ENCODE measurements around the gene ALDH4A1. TPM values are rescaled to one million over a fixed set of nuclear protein-coding genes. Genes with fewer than 3 reads are reported as not detected.

The ALDH4A1 gene
- total and polyA plus RNA-seq, 10 of the 15 experiments (the other 5 are each of a cell fraction or from before 2014, with no cell fraction given), result 0.06 to 25.5 (median 13.0) TPM

DNA sequence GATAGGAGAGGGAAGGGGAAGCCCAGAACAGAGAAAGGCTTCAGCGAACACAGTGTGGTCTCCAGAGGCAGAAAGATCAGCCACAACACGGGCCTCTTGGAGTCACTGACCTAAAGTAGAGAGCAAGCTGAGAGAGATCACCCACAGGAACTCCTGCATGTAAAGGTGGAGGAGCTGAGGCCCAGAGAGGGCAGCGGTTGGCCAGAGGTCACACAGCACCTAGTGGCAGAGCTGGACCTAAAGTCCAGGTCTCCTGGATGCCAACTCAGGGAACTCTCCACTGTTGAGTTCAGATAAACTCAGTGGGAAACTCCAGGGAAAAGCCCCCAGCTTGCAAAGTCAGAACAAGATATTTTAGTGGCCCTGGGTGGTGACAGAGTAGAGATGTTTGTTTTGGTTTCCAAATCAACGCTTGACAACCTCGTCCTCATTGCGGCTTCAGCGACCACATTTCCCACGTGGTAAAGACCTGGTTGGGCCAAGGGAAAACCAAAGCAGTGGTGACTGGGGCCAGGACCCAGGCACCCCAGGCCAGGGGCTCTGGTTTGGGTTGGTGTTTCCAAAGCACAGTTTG lies 49.5 kb upstream of the ALDH4A1 start:
- CTCF ChIA-PET, result interaction anchor here (1.1 to 11.6 kb wide), 6 partner anchors 14 to 45 kb away, joined by 4 to 117 read pairs (median 28); no protein-coding TSS in a partner anchor
- H2AFZ ChIP-seq (ENCODE audit: control insufficient read depth, low read depth, low read length), result peak overlapping the region; percentile 5; the same call in 1 of the 2 replicates
- in situ Hi-C loops (cut with MboI), result no loop called here
- peaks cover 63% of the 10 kb centered on the region for H3K4me1 ChIP-seq (ENCODE audit: control insufficient read depth, insufficient read depth, low read length)
- peak overlapping the region; percentile 73 for H3K4me3 ChIP-seq
- H4K20me1 ChIP-seq (ENCODE audit: control insufficient read depth, insufficient read depth), result 0 out of 2 replicates have a peak, but pooled peaks cover 2% of the 10 kb centered on the region
- BruUV-seq (replicated peaks), result no TSS peak
- H3K79me2 ChIP-seq (ENCODE audit: control insufficient read depth, insufficient read depth, low read length), result peaks cover 63% of the 10 kb centered on the region
- under 1% methylated on average over 8 of the region's 8 CpGs for WGBS (ENCODE audit: insufficient coverage, insufficient replicate concordance, low lambda C conversion rate, missing lambda C conversion rate)
- intact Hi-C loops (cut with micrococcal nuclease; ENCODE audit: unreplicated experiment), result loop anchor here (1.0 to 10.0 kb wide), 3 partner anchors 26 to 253 kb away; no protein-coding TSS in a partner anchor
- H3K27me3 ChIP-seq (replicated peaks in 1 of 2; ENCODE audit: control insufficient read depth in 2 of 2, insufficient read depth in 2 of 2, low read length in 1 of 2), result no peaks in the 10 kb centered on the region
- peak; percentile 63 for ATAC-seq
- H3K9ac ChIP-seq (ENCODE audit: control insufficient read depth, insufficient read depth, low read length), result peak overlapping the region; percentile 88
- H3K36me3 ChIP-seq (ENCODE audit: control insufficient read depth in 2 of 2, insufficient read depth in 2 of 2, low read length in 1 of 2), result no peaks in the 10 kb centered on the region
- RAD21 ChIA-PET (ENCODE audit: unreplicated experiment), result interaction anchor here (1.0 to 5.2 kb wide), 8 partner anchors 13 to 138 kb away, joined by 4 to 52 read pairs (median 7); partner anchors contain the start of gene ALDH4A1
- no peaks in the 10 kb centered on the region for H3K9me3 ChIP-seq (replicated peaks; ENCODE audit: control insufficient read depth, insufficient read depth, low read length)
- SMC1A ChIA-PET (ENCODE audit: uncharacterized antibody, unreplicated experiment), result interaction anchor here (0.9 to 4.0 kb wide), 5 partner anchors 14 to 142 kb away, joined by 3 to 45 read pairs (median 4); no protein-coding TSS in a partner anchor
- H3K27ac ChIP-seq (ENCODE audit: control insufficient read depth, insufficient read depth), result peak overlapping the region; percentile 99
- POLR2A ChIA-PET, result interaction anchor here (0.8 to 5.8 kb wide), 5 partner anchors 8 to 258 kb away, joined by 3 to 96 read pairs (median 6); partner anchors contain the start of genes ALDH4A1 and UBR4
- DNase-seq (ENCODE audit: low read depth, low spot score), result peak; percentile 83
- FAIRE-seq, result peak; percentile 94
- peak overlapping the region; percentile 98 for H3K4me2 ChIP-seq (ENCODE audit: control insufficient read depth, insufficient read depth)
- TF ChIP-seq ESRRA (IDR thresholded peaks at IDR 0.05; ENCODE audit: low read length), result no peak
- no peak for TF ChIP-seq NRF1 (conservative IDR thresholded peaks at IDR 0.05; ENCODE audit: low read depth, low read length)
- peak; percentile 92 for TF ChIP-seq DPF2 (IDR thresholded peaks at IDR 0.05)
- TF ChIP-seq KLF5 (IDR thresholded peaks at IDR 0.05; ENCODE audit: partially characterized antibody), result no peak
- TF ChIP-seq JUND (IDR thresholded peaks at IDR 0.05; ENCODE audit: low read depth, low read length), result 0 out of 2 replicates have a peak, but pooled peaks have one; percentile 53
- no peak for TF ChIP-seq MYC (IDR thresholded peaks at IDR 0.05; ENCODE audit: insufficient read depth, insufficient read length, insufficient replicate concordance, low read length, severe bottlenecking)
- TF ChIP-seq, protein P1, sequence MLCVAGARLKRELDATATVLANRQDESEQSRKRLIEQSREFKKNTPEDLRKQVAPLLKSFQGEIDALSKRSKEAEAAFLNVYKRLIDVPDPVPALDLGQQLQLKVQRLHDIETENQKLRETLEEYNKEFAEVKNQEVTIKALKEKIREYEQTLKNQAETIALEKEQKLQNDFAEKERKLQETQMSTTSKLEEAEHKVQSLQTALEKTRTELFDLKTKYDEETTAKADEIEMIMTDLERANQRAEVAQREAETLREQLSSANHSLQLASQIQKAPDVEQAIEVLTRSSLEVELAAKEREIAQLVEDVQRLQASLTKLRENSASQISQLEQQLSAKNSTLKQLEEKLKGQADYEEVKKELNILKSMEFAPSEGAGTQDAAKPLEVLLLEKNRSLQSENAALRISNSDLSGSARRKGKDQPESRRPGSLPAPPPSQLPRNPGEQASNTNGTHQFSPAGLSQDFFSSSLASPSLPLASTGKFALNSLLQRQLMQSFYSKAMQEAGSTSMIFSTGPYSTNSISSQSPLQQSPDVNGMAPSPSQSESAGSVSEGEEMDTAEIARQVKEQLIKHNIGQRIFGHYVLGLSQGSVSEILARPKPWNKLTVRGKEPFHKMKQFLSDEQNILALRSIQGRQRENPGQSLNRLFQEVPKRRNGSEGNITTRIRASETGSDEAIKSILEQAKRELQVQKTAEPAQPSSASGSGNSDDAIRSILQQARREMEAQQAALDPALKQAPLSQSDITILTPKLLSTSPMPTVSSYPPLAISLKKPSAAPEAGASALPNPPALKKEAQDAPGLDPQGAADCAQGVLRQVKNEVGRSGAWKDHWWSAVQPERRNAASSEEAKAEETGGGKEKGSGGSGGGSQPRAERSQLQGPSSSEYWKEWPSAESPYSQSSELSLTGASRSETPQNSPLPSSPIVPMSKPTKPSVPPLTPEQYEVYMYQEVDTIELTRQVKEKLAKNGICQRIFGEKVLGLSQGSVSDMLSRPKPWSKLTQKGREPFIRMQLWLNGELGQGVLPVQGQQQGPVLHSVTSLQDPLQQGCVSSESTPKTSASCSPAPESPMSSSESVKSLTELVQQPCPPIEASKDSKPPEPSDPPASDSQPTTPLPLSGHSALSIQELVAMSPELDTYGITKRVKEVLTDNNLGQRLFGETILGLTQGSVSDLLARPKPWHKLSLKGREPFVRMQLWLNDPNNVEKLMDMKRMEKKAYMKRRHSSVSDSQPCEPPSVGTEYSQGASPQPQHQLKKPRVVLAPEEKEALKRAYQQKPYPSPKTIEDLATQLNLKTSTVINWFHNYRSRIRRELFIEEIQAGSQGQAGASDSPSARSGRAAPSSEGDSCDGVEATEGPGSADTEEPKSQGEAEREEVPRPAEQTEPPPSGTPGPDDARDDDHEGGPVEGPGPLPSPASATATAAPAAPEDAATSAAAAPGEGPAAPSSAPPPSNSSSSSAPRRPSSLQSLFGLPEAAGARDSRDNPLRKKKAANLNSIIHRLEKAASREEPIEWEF (IDR thresholded peaks at IDR 0.05; ENCODE audit: insufficient replicate concordance, low read depth, low read length), result no peak
- TF ChIP-seq SREBF2 (IDR thresholded peaks at IDR 0.05; ENCODE audit: low read length), result no peak
- TF ChIP-seq SREBF1 (IDR thresholded peaks at IDR 0.05; ENCODE audit: low read length), result no peak
- TF ChIP-seq POLR2A (IDR thresholded peaks at IDR 0.05; ENCODE audit: low read depth, low read length), result peak; percentile 59; the same call in 1 of the 2 replicates
- peak; percentile 90 for TF ChIP-seq RAD51 (IDR thresholded peaks at IDR 0.05)
- TF ChIP-seq CREB1 (IDR thresholded peaks at IDR 0.05; ENCODE audit: low read depth), result 0 out of 2 replicates have a peak, but pooled peaks have one; percentile 49
- no peak for TF ChIP-seq SUPT20H (IDR thresholded peaks at IDR 0.05; ENCODE audit: borderline replicate concordance, control insufficient read depth, low read depth, low read length)
- TF ChIP-seq, protein P2, sequence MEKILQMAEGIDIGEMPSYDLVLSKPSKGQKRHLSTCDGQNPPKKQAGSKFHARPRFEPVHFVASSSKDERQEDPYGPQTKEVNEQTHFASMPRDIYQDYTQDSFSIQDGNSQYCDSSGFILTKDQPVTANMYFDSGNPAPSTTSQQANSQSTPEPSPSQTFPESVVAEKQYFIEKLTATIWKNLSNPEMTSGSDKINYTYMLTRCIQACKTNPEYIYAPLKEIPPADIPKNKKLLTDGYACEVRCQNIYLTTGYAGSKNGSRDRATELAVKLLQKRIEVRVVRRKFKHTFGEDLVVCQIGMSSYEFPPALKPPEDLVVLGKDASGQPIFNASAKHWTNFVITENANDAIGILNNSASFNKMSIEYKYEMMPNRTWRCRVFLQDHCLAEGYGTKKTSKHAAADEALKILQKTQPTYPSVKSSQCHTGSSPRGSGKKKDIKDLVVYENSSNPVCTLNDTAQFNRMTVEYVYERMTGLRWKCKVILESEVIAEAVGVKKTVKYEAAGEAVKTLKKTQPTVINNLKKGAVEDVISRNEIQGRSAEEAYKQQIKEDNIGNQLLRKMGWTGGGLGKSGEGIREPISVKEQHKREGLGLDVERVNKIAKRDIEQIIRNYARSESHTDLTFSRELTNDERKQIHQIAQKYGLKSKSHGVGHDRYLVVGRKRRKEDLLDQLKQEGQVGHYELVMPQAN (conservative IDR thresholded peaks at IDR 0.05), result peak; percentile 36; the same call in 1 of the 2 replicates
